Upper lobe of left lung (tissue), 6 donors: ENCODE data around the gene TIMM44. TPM values are rescaled to one million over a fixed set of nuclear protein-coding genes. Genes with fewer than 3 reads are reported as not detected.

ENCODE experiments used
- ATAC-seq, 2 donors: fragments of 200-7000 bp; cut with Tn5 transposase; one replicate each; pipeline ENCODE4 v1.9.1; 2022; ENCODE audit warnings: mild to moderate bottlenecking in 2 of 2, moderate library complexity in 2 of 2; ENCODE audit not compliant: low FRiP score in 2 of 2
- DNase-seq, 2 donors: peaks; one replicate each; pipeline ENCODE4 v3.0.0-alpha.2; 2019 to 2020
- H3K27ac ChIP-seq, 4 donors: fragments of 200-600 bp; sonication (generic); one replicate each; pipeline ENCODE4 v1.5.1; 2016 to 2019
- H3K27me3 ChIP-seq, 4 donors: fragments of 200-600 bp; sonication (generic); one replicate each; pipeline ENCODE4 v1.5.1; 2017 to 2019
- H3K36me3 ChIP-seq, 4 donors: fragments of 200-600 bp; sonication (generic); one replicate each; pipeline ENCODE4 v1.5.1; 2016 to 2019
- H3K4me1 ChIP-seq, 4 donors: fragments of 200-600 bp; sonication (generic); one replicate each; pipeline ENCODE4 v1.5.1; 2018 to 2019
- H3K4me3 ChIP-seq, 4 donors: fragments of 200-600 bp; sonication (generic); one replicate each; pipeline ENCODE4 v1.5.1; 2017 to 2019; ENCODE audit warnings: mild to moderate bottlenecking in 2 of 4, moderate library complexity in 1 of 4
- H3K9me3 ChIP-seq, 4 donors: fragments of 200-600 bp; sonication (generic); one replicate each; pipeline ENCODE4 v1.5.1; 2018 to 2019
- CTCF ChIP-seq, 6 experiments: fragments of 450-650 bp in 4 of 6; fragments of 200-600 bp in 2 of 6; sonication (generic) in 2 of 6; IDR thresholded peaks; one replicate each; pipeline ENCODE4 v1.5.1; 2016 to 2019; ENCODE audit warnings: antibody characterized with exemption in 6 of 6
- EP300 ChIP-seq, 4 donors: sonication (generic); formaldehyde crosslinking; IDR thresholded peaks; one replicate each; pipeline ENCODE4 v1.5.1; 2017; ENCODE audit warnings: antibody characterized with exemption in 4 of 4, control low read depth in 2 of 4
- POLR2A ChIP-seq, 4 donors: fragments of 450-650 bp; IDR thresholded peaks; one replicate each; pipeline ENCODE4 v1.5.1; 2016 to 2017; ENCODE audit warnings: antibody characterized with exemption in 4 of 4, mild to moderate bottlenecking in 2 of 4
- POLR2AphosphoS5 ChIP-seq, 2 donors: sonication (generic); formaldehyde crosslinking; IDR thresholded peaks; one replicate each; pipeline ENCODE4 v1.5.1; 2017; ENCODE audit warnings: antibody characterized with exemption in 2 of 2
- WGBS, 2 donors: methylation state at CpG; one replicate each; pipeline ENCODE4 v1.1.5; 2017 to 2018; 5-methylcytosine and 5-hydroxymethylcytosine counted together
- total RNA-seq, 6 donors: library from RNA; depleted of rRNA in 4 of 6; stranded (reverse); fragments of >200 nt in 4 of 6; gene quantifications; one replicate each; pipeline versions ENCODE4 v1.1.0 to v1.2.1, GENCODE V29; 2016 to 2021
- donor health status: DM: no; HTN: no; CAD: no; lungs with moderate emphysema.
- donor health status: DM: no; HTN: yes; CAD: no; lungs with severe emphysema.

Gene TIMM44
- total RNA-seq: 10 to 100 TPM; 39.8 to 83.2 (median 52.7) TPM

- peak; percentile 98 to 99 for DNase-seq
- H3K4me1 ChIP-seq: peaks cover 8 to 29% (median 13%) of the 10 kb centered on the region in 4 donors
- ATAC-seq: peak; percentile 99 to 100
- no peaks in the 10 kb centered on the region for H3K27me3 ChIP-seq
- WGBS, 2 donors: 0 to 1% methylated on average over 8 to 34 of the region's 56 CpGs
- H3K36me3 ChIP-seq: peaks cover 5 to 26% (median 12%) of the 10 kb centered on the region in 4 donors
- H3K9me3 ChIP-seq: no peaks in the 10 kb centered on the region
- no peak for TF ChIP-seq EP300 (IDR thresholded peaks at IDR 0.05)
- peak; percentile 79 to 83 for TF ChIP-seq POLR2AphosphoS5 (IDR thresholded peaks at IDR 0.05)
- peak in 3 of 4 donors; percentile 60 to 83 (median 77) for TF ChIP-seq POLR2A (IDR thresholded peaks at IDR 0.05)
- peak in 1 of 6 experiments; percentile 75 for TF ChIP-seq CTCF (IDR thresholded peaks at IDR 0.05)
- peak within 1 kb of the TSS; percentile 92 to 96 (median 95) for H3K27ac ChIP-seq
- peak within 1 kb of the TSS; percentile 66 to 81 (median 78) for H3K4me3 ChIP-seq
Observed at GRCh38 chr19:7943444-7944176, at the start of gene TIMM44. TSS of gene TIMM44 (minus strand) at chr19:7943666. CDS start at chr19:7943651, 15 bp downstream.

GRCh38 chr19:7992575-7992974 lies 49.1 kb upstream of the TIMM44 start:
- H3K27me3 ChIP-seq: no peaks in the 10 kb centered on the region
- H3K9me3 ChIP-seq: no peaks in the 10 kb centered on the region
- DNase-seq: no peak
- H3K36me3 ChIP-seq: peaks cover 11 to 49% (median 29%) of the 10 kb centered on the region in 4 donors
- TF ChIP-seq POLR2A (IDR thresholded peaks at IDR 0.05) (no peak), POLR2AphosphoS5 (IDR thresholded peaks at IDR 0.05) (no peak), CTCF (IDR thresholded peaks at IDR 0.05) (no peak), EP300 (IDR thresholded peaks at IDR 0.05) (no peak)
- 87% methylated on average over 10 of the region's 10 CpGs for WGBS, 2 donors
- ATAC-seq: no peak
- H3K4me3 ChIP-seq: no peak overlapping the region
- H3K4me1 ChIP-seq: peaks cover 12 to 46% (median 31%) of the 10 kb centered on the region in 4 donors
- H3K27ac ChIP-seq: peak overlapping the region in 1 of 4 donors; percentile 13

- WGBS, 2 donors: 79% methylated on average over 9 to 12 of the region's 12 CpGs
- H3K36me3 ChIP-seq: peaks cover 11 to 79% (median 41%) of the 10 kb centered on the region in 4 donors
- no peaks in the 10 kb centered on the region for H3K27me3 ChIP-seq
- no peak for TF ChIP-seq POLR2A (IDR thresholded peaks at IDR 0.05)
- no peak for TF ChIP-seq EP300 (IDR thresholded peaks at IDR 0.05)
- no peak for TF ChIP-seq CTCF (IDR thresholded peaks at IDR 0.05)
- no peak overlapping the region for H3K4me3 ChIP-seq
- H3K4me1 ChIP-seq: peaks cover 25 to 58% (median 39%) of the 10 kb centered on the region in 4 donors
- peak; percentile 48 to 78 for DNase-seq
- ATAC-seq: peak in 1 of 2 donors; percentile 70
- H3K9me3 ChIP-seq: no peaks in the 10 kb centered on the region
- H3K27ac ChIP-seq: peak overlapping the region; percentile 46 to 79 (median 66)
Observed at GRCh38 chr19:7989071-7989575, 45.7 kb upstream of the TIMM44 start.

GRCh38 chr19:7988307-7988706 lies 44.8 kb upstream of the TIMM44 start:
- no peak for ATAC-seq
- no peak for TF ChIP-seq POLR2A (IDR thresholded peaks at IDR 0.05)
- no peak for TF ChIP-seq EP300 (IDR thresholded peaks at IDR 0.05)
- no peak for TF ChIP-seq POLR2AphosphoS5 (IDR thresholded peaks at IDR 0.05)
- TF ChIP-seq CTCF (IDR thresholded peaks at IDR 0.05): no peak
- H3K27ac ChIP-seq: peak overlapping the region; percentile 46 to 79 (median 66)
- no peak for DNase-seq
- no peaks in the 10 kb centered on the region for H3K27me3 ChIP-seq
- WGBS, 2 donors: 74 to 75% methylated on average over 5 of the region's 5 CpGs
- H3K9me3 ChIP-seq: no peaks in the 10 kb centered on the region
- peaks cover 11 to 87% (median 46%) of the 10 kb centered on the region in 4 donors for H3K36me3 ChIP-seq
- no peak overlapping the region for H3K4me3 ChIP-seq
- H3K4me1 ChIP-seq: peaks cover 23 to 50% (median 35%) of the 10 kb centered on the region in 4 donors
